Measurements from ENCODE around the gene PRKG2. TPM values are rescaled to one million over a fixed set of nuclear protein-coding genes. Genes with fewer than 3 reads are reported as not detected.
A peak's percentile ranks its signal among the peaks of the same experiment; 100 is the strongest.

The PRKG2 gene, protein sequence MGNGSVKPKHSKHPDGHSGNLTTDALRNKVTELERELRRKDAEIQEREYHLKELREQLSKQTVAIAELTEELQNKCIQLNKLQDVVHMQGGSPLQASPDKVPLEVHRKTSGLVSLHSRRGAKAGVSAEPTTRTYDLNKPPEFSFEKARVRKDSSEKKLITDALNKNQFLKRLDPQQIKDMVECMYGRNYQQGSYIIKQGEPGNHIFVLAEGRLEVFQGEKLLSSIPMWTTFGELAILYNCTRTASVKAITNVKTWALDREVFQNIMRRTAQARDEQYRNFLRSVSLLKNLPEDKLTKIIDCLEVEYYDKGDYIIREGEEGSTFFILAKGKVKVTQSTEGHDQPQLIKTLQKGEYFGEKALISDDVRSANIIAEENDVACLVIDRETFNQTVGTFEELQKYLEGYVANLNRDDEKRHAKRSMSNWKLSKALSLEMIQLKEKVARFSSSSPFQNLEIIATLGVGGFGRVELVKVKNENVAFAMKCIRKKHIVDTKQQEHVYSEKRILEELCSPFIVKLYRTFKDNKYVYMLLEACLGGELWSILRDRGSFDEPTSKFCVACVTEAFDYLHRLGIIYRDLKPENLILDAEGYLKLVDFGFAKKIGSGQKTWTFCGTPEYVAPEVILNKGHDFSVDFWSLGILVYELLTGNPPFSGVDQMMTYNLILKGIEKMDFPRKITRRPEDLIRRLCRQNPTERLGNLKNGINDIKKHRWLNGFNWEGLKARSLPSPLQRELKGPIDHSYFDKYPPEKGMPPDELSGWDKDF
- total RNA-seq: 0.10 and 0.20 TPM in 2 replicates

DNA sequence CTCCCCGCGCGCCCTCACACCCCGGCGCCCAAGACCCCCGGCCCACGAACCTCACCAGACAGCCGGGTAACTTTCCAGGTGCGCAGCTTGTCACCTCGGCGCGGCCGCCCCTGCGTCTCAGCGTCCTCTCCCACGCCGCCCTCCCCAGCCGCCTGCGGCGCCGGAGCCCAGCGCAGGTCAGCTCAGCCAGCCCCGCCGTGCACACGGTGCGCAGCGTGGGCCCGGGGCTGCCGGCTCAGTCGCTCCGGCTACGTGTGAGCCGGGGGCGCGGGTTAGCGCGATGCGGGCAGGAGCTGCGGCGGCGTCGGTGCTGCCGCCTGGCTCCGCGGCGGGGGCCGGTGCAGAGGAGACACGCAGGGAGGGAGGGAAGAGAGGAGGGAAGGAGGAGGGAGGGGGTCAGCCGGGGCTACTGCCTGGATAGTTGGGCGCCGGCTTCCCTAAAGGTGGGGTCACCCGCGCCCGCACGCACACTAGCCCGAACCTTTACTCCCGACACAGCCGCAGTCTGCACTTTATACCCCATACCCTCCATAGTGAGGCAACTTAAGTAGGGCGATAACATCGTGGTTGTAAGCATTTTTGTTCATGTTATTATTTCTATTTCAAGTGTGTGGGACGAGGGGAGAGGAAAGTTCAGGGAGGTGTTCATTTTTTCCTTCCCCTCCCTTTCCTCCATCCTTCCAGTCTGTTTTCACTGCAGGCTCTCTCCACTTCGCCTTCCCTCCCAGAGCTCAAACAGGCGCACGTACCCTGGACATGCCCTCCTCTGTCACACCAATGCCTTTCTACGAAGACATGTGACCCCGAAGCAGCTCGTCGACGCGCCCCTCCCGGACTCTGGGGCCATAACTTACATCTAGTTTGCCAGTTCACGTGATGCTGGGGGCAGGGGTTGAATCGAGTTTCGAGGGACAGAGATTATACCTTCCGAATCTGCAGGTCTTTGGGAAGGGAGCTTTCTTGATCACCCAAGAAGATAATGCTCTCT is at the start of gene PRKG2:
Gene PRKG2, minus strand, starts transcription at position 342 of the 988 bp plus-strand sequence. CDS start 10,175 bp downstream, outside the sequence.
- H3K4me3 Mint-ChIP-seq: peak within 1 kb of the TSS; percentile 71
- H3K36me3 Mint-ChIP-seq (ENCODE audit: low read depth): no peaks in the 10 kb centered on the region
- peaks cover 26% of the 10 kb centered on the region for H3K27me3 Mint-ChIP-seq (ENCODE audit: insufficient read depth)
- DNase-seq (ENCODE audit: low spot score): no peak
- no peaks in the 10 kb centered on the region for H3K4me1 Mint-ChIP-seq (ENCODE audit: low read depth)
- intact Hi-C loops (cut with micrococcal nuclease): no loop called here
- no peaks in the 10 kb centered on the region for H3K9me3 Mint-ChIP-seq
- peak within 1 kb of the TSS; percentile 36 for H3K27ac Mint-ChIP-seq

GRCh38 chr4:81260443-81261101 is 45.5 kb upstream of the PRKG2 start:
- intact Hi-C loops (cut with micrococcal nuclease): loop anchor here (10.0 kb wide), 1 partner anchor 196 kb away; no protein-coding TSS in a partner anchor
- Mint-ChIP-seq H3K4me1 (ENCODE audit: low read depth) (no peaks in the 10 kb centered on the region), H3K9me3 (no peaks in the 10 kb centered on the region)

GRCh38 chr4:81258841-81259550 is 44.0 kb upstream of the PRKG2 start:
- Mint-ChIP-seq H3K4me1 (ENCODE audit: low read depth) (no peaks in the 10 kb centered on the region), H3K27ac (no peak overlapping the region), H3K9me3 (no peaks in the 10 kb centered on the region), H3K36me3 (ENCODE audit: low read depth) (no peaks in the 10 kb centered on the region), H3K27me3 (ENCODE audit: insufficient read depth) (no peaks in the 10 kb centered on the region), H3K4me3 (no peak overlapping the region)
- intact Hi-C loops (cut with micrococcal nuclease): no loop called here
- DNase-seq (ENCODE audit: low spot score): no peak

More at GRCh38 chr4:81260443-81261101, 45.5 kb upstream of the PRKG2 start:
- Mint-ChIP-seq H3K36me3 (ENCODE audit: low read depth) (no peaks in the 10 kb centered on the region), H3K27ac (no peak overlapping the region), H3K27me3 (ENCODE audit: insufficient read depth) (no peaks in the 10 kb centered on the region), H3K4me3 (no peak overlapping the region)
- no peak for DNase-seq (ENCODE audit: low spot score)

DNA sequence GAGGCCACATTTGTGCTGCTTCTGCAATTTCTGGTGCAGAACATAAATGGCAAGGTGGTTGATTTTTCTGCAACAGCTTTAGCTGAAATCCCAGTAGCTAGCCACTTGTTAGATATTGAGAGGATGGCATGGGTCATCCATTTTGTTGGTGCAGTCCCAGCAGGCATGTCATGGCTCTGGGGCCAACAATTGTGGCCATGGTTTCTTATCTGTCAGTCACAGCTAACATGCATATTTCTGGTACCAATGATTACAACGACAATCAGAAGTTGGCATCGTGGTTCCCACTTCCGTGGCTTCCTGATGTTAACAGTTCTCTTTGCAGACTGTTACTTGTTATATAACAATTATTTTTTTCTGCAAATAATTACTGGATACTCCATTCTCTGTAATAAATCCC is 42.8 kb upstream of the PRKG2 start:
- Mint-ChIP-seq H3K9me3 (no peaks in the 10 kb centered on the region), H3K4me3 (no peak overlapping the region), H3K36me3 (ENCODE audit: low read depth) (no peaks in the 10 kb centered on the region), H3K27ac (no peak overlapping the region), H3K4me1 (ENCODE audit: low read depth) (no peaks in the 10 kb centered on the region), H3K27me3 (ENCODE audit: insufficient read depth) (no peaks in the 10 kb centered on the region)
- DNase-seq (ENCODE audit: low spot score): no peak
- intact Hi-C loops (cut with micrococcal nuclease): no loop called here

GRCh38 chr4:81257021-81257420 is 42.0 kb upstream of the PRKG2 start:
- H3K4me3 Mint-ChIP-seq: no peak overlapping the region
- H3K36me3 Mint-ChIP-seq (ENCODE audit: low read depth): no peaks in the 10 kb centered on the region
- H3K27ac Mint-ChIP-seq: no peak overlapping the region
- no peaks in the 10 kb centered on the region for H3K4me1 Mint-ChIP-seq (ENCODE audit: low read depth)
- peaks cover 2% of the 10 kb centered on the region for H3K27me3 Mint-ChIP-seq (ENCODE audit: insufficient read depth)
- intact Hi-C loops (cut with micrococcal nuclease): no loop called here
- DNase-seq (ENCODE audit: low spot score): no peak
- no peaks in the 10 kb centered on the region for H3K9me3 Mint-ChIP-seq

- Mint-ChIP-seq H3K9me3 (no peaks in the 10 kb centered on the region), H3K4me1 (ENCODE audit: low read depth) (no peaks in the 10 kb centered on the region), H3K27me3 (ENCODE audit: insufficient read depth) (peaks cover 2% of the 10 kb centered on the region), H3K27ac (no peak overlapping the region), H3K4me3 (no peak overlapping the region), H3K36me3 (ENCODE audit: low read depth) (no peaks in the 10 kb centered on the region)
- intact Hi-C loops (cut with micrococcal nuclease): no loop called here
- no peak for DNase-seq (ENCODE audit: low spot score)
Observed at GRCh38 chr4:81256059-81256970, 41.3 kb upstream of the PRKG2 start.

DNA sequence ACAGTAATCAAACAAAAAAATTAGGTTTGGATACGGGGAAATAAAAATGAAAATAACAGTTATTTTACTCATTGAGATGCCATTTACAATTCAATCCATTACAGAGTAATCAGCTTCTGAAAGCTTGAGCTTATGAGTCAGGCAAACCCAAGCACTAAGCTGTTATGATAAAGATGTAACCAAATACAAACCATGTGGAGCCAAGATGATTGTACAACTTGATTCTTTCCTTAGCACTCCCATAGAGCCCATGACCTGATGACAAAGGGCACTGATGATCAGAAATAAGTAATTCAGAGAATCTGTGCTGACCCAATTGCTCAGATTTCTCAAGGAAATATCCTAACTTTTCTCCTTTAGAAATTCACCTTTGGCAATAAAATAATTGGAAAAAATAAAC is 40.5 kb upstream of the PRKG2 start:
- Mint-ChIP-seq H3K4me3 (no peak overlapping the region), H3K4me1 (ENCODE audit: low read depth) (no peaks in the 10 kb centered on the region), H3K27ac (no peak overlapping the region), H3K27me3 (ENCODE audit: insufficient read depth) (peaks cover 2% of the 10 kb centered on the region), H3K36me3 (ENCODE audit: low read depth) (no peaks in the 10 kb centered on the region), H3K9me3 (no peaks in the 10 kb centered on the region)
- intact Hi-C loops (cut with micrococcal nuclease): no loop called here
- no peak for DNase-seq (ENCODE audit: low spot score)

DNA sequence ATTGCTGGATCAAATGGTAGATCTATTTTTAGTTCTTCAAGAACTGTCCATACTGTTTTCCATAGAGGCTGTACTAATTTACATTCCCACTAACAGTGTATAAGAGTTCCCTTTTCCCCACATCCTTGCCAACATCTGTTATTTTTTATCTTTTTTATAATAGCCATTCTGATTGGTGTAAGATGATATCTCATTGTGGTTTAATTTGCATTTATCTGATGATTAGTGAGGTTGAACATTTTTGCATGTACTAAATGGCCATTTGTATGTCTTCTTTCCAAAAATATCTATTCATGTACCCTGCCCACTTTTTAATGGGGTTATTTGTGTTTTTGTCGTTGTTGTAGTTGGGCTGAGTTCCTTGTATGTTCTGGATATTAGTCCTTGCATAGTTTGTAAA is 35.4 kb upstream of the PRKG2 start:
- Mint-ChIP-seq H3K4me1 (ENCODE audit: low read depth) (no peaks in the 10 kb centered on the region), H3K36me3 (ENCODE audit: low read depth) (no peaks in the 10 kb centered on the region), H3K4me3 (no peak overlapping the region), H3K9me3 (no peaks in the 10 kb centered on the region), H3K27ac (no peak overlapping the region), H3K27me3 (ENCODE audit: insufficient read depth) (peaks cover 2% of the 10 kb centered on the region)
- intact Hi-C loops (cut with micrococcal nuclease): no loop called here
- no peak for DNase-seq (ENCODE audit: low spot score)

- Mint-ChIP-seq H3K4me3 (no peak overlapping the region), H3K4me1 (ENCODE audit: low read depth) (no peaks in the 10 kb centered on the region), H3K36me3 (ENCODE audit: low read depth) (no peaks in the 10 kb centered on the region), H3K9me3 (no peaks in the 10 kb centered on the region), H3K27me3 (ENCODE audit: insufficient read depth) (no peaks in the 10 kb centered on the region), H3K27ac (no peak overlapping the region)
- DNase-seq (ENCODE audit: low spot score): no peak
- intact Hi-C loops (cut with micrococcal nuclease): no loop called here
Observed at GRCh38 chr4:81245218-81246009, 30.4 kb upstream of the PRKG2 start.

DNA sequence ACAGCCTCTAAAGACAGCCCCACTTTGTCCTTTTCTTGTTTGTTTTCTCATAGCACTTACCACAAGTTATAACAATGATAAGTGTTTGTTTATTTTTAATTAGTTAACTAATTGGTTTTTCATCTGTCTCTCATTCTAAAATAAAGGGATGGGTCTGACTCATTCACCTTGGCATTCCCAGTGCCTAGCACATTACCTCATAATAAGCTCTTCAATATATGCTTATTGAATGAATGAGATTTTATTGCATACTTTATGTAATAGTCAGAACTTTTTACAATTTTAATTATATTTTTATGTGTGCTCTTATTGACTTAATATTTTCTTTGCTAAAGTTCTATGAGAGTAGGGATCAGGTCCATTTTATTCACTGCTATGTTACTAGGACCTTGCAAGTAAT is 22.8 kb upstream of the PRKG2 start:
- DNase-seq (ENCODE audit: low spot score): no peak
- Mint-ChIP-seq H3K4me3 (no peak overlapping the region), H3K36me3 (ENCODE audit: low read depth) (no peaks in the 10 kb centered on the region), H3K27me3 (ENCODE audit: insufficient read depth) (no peaks in the 10 kb centered on the region), H3K4me1 (ENCODE audit: low read depth) (no peaks in the 10 kb centered on the region), H3K27ac (no peak overlapping the region), H3K9me3 (no peaks in the 10 kb centered on the region)
- intact Hi-C loops (cut with micrococcal nuclease): no loop called here
